Glomerular visceral epithelial cell (primary cell): ENCODE data around the gene PAK5.

Source experiments
- DNase-seq: peaks from one replicate; pipeline ENCODE4 v3.0.0-alpha.2; 2016; ENCODE audit errors: extremely low spot score

Gene PAK5

GRCh38 chr20:9493803-9494202 is 345.1 kb downstream of the PAK5 start:
- no peak for DNase-seq

GRCh38 chr20:9492067-9492466 is 346.8 kb downstream of the PAK5 start:
- no peak for DNase-seq

DNA sequence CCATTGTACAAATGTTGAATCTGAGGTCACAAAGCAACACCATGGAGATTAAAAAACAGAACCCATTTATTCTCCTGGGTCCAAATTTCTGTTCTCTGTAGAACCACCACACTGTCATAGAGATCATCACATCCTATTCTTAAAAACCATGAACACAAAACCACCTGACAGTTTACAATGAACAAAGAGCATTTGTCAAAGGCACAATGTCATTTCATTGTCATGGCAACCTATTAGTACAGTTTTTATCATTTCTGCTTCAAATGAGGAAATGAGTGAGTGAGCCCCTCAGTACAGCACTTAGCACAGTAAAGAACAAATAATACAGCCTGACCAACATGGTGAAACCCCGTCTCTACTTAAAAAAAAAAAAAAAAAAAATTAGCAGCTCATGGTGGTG is 347.6 kb downstream of the PAK5 start:
- DNase-seq = no peak

- DNase-seq = no peak
Observed at GRCh38 chr20:9490631-9491030, 348.2 kb downstream of the PAK5 start.

DNA sequence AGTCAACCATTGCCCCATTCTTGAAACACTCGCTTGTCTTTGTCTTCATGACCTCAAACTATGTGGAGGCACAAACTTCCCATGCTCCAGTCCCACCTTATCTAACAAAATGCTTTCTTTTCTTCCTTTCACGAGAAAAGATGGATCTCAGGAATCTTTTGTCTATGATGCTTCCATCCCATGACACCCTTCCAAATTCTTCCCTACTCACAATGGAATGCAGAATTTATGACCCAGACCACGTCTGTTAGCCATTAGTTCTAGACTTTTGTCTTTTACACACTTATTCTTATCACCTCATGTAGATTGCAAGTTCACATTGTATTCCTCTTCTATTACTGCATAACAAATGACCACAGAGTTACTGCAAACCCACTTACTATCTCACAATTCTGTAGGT is 348.7 kb downstream of the PAK5 start:
- no peak for DNase-seq

GRCh38 chr20:9488063-9488462 is 350.8 kb downstream of the PAK5 start:
- no peak for DNase-seq
